GM18519 (cell line): ENCODE results near the gene CAD.
"Not testable (repeated sequence)": the region's sequence is repeated elsewhere in the genome, so short reads cannot be mapped to it uniquely, and the experiment has no call there.

Experiments
- ATAC-seq: cut with Tn5 transposase; IDR thresholded peaks from one replicate; pipeline ENCODE4 v1.9.1; 2021; ENCODE audit warnings: mild to moderate bottlenecking, moderate library complexity; ENCODE audit not compliant: unreplicated experiment, low FRiP score

The CAD gene

DNA sequence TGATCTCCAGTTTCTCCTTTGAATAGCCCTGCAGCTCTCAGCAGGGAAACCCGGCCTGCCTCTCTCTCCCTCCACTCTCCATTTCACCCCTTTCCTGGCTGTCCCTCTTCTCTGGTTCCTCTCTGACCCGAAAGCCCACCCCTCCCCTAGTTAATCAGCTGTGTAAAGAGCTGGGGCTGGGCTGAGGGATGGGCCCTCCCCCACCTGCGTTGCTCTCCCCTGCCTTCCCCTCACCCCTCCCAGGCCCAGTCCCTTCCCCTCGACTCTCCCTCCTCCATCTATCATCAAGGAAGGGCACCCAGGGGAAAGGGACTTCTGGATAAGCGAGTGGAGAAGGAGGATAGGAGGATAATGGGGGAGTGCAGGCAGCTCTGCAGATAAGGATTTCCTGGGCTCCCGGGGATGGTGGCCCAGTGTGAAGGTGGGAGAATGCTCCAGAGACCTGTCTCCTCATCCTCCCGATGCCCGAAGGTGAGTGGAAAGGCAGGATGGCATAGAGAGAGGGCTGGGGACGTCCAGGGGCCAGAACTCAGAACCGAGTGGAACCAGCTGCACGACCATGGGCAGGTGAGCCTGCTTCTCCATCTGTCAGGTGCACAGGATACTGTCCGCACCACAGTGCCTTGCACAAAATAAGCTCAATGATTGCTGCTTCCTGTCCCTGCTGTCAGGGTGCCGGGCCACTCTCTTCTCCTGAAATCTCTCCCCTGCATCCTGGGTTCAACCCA lies 33.6 kb downstream of the CAD start:
- ATAC-seq = no peak

DNA sequence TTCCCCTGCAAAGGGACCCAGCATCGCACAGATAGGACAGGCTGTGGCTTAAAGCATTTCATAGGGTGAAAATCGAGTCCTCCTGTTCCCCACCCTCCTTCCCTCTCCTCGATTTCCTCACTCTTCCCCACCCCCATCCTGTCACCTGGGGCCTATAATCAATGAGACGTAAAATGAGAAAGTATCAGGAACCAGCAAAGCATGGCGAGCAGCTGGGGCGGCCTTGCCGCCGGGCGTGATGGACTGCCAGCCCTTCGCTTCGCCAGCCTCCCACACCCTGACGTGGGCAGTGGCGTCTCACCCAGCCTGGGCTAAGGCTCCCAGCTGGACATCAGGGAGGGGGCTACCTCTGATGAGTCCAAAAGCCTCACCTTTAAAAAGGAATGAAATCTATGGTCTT lies 34.6 kb downstream of the CAD start:
- ATAC-seq = no peak

DNA sequence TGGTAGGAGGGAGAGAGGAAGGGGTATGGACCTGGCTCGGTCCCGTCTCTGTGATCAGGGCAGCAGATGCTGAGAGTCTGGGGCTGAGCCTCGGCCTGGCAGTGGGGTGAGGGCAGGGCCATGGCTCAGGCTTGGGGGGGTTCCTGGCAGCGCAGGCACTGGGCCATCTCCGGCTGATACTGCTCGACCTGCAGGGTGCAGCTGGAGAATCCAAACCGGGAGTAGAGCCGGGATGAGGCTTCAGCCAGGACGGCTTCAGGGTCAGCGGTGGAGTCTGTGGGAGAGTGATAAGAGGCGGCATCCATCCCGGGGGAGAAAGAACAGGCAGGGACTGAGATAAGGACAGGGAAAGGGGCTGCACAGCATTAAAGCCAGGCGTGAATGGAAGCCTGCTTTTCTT lies 38.0 kb downstream of the CAD start:
- no peak for ATAC-seq

DNA sequence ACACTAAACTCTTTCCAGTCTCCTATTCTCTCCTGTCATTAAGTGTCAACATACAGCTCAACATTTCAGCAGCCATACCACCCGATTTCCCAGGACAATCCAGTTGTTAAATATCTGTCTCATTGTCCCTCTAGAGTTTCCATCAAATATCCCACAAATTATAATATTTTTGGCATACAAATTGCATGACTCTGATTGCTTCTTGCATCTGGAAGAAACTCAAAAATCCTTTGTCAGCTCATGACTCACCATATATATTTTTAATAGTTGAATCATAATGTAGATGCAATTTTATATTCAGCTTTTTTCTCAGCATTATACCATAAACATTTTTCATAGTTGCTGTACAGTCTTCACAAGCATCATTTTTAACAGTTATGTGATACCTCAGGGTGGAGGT lies 38.5 kb downstream of the CAD start:
- ATAC-seq = no peak

DNA sequence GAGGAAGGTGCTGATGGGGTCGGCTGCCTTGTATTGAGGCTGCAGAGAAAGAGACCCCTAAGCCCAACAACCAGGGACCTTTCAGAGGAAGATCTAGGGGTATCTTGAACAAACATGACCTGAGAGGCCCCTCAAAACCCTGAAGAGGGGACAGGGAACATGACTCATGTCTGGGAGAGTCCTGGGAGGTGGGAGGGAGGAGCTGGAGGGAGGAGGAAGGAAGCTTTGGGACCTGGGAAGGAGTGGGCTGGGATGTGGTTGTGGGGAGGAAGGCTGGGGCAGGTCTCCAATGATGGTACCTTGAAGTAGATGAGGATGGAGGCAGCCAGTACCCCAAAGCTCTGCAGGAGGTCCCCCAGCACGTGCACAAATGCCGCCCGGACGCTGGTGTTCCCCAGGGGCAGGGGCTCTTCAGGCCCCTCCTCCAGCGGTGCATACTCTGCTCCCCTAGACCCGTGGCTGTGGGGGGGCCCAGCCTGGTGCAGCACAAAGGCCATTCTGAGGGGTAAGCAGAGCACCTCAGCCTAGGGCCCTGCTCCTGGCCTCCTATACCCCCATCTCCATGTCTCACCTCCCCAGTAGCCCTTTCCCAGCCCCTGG lies 39.8 kb downstream of the CAD start:
- ATAC-seq = no peak

DNA sequence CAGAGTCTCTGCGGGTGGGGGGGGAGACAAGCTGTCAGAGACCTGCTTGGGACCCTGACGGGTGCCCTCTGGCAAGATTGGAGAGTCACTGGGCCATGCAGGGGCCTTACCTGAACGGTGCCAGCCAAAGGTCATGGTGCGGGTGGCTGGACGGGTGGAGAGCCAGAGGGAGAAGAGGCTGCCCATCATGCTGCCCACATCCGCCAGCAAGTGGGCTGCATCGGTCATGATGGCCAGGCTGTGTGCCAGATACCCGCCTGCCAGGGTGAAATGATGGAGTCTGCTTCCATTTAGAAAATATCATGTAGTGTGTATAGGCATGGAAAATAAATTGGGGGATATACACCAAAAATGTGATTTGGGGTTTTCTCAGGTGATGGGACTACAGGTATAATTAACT lies 40.9 kb downstream of the CAD start:
- ATAC-seq = no peak

DNA sequence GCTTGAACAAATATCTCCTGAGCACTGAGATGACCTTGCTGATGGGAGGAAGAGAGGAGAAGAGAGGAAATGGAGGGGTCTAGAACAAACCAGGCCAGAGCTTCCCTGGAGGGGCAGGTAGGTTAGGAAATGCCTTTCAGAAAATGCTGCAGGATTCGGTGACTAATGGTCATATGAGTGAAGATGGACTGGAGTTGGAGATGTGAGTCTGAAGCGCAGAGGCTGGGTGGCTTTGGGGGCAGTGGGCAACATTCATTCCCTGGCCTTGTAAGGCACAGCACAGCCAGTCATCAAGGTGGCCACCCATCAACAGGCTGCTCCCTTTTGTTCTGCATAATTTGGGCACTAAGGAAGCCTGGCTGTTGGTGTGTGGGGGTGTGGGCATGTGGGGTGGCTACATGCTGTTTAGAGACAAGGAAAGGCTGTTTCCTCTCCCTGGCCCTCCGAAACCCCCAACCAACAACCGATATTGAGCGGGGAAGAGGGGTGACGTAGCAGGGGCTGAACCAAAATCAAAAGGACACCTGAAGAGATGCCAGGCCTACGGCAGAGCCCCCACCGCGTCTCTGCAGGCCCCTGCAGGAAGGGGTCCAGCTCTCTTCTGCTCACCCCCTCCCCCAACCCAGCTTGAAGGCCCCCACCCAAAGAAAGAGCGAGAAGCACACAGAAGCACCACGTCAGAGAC lies 44.2 kb downstream of the CAD start:
- ATAC-seq = no peak

DNA sequence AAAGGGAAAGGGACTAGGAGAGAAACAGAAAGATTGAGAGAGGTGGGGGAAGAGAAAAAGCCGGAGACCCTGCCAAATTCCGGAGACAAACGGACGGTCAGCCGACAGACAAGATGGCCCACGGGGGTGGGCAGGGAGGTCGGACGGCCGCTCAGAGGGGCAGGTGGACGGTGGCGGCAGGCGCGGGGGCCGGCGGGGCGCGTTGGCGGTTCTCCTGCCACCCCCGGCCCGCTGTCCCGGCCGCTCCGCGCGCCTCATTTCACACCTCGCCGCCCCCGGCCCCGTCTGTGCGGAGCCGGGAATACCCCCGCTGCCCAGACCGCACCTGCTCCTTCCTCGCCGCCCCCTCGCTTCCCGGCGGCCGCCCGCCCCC lies 44.7 kb downstream of the CAD start:
- ATAC-seq = no peak

DNA sequence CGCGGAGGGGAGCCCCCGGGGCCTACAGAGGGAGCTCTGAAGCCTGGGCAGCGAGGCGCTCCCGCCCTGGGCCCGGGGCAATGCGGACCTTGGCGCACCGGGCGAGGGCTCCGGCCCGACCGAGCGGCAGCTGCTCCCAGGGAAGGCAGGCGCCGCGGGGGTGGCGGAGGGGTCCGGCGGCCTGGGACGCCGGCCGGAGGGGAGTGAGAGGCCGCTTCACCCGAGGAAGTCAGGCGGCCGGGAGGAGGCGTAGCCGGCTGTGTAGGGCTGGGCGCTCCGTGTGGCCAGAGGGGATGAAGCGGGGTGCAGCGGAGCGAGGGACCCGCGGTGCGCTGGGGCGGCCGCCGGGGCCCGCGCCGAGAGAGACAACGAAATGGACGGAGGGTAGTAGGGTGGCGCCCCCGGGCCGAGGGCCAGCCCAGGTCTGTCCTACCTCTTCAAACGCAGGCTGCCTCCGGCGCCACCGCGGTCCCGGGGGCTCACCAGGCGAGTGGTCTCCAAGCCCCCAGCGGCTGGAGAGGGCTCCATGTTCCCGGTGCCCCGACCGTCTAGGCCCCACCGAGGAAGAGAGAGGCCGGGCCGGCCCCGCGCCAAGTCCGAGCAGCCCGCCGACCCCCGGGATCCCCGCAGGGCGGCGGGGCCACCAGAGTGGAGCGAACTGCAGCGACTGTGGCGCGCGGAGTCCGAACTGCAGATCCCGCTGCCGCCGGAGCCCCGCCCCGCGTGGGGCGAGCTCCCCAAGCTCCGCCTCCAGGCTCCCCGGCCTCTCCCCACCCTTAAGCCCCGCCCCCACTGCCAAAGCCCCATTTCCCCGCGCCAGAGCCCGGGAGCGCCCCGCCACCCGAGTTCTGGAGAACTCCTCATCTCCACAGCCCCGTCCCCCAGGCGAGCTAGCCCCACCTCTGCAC lies 45.5 kb downstream of the CAD start, which contains the start of gene SLC30A3:
Gene SLC30A3, minus strand, starts transcription at position 669 of the 908 bp plus-strand sequence. Its CDS starts 141 bp downstream, at position 528.
- no peak for ATAC-seq

DNA sequence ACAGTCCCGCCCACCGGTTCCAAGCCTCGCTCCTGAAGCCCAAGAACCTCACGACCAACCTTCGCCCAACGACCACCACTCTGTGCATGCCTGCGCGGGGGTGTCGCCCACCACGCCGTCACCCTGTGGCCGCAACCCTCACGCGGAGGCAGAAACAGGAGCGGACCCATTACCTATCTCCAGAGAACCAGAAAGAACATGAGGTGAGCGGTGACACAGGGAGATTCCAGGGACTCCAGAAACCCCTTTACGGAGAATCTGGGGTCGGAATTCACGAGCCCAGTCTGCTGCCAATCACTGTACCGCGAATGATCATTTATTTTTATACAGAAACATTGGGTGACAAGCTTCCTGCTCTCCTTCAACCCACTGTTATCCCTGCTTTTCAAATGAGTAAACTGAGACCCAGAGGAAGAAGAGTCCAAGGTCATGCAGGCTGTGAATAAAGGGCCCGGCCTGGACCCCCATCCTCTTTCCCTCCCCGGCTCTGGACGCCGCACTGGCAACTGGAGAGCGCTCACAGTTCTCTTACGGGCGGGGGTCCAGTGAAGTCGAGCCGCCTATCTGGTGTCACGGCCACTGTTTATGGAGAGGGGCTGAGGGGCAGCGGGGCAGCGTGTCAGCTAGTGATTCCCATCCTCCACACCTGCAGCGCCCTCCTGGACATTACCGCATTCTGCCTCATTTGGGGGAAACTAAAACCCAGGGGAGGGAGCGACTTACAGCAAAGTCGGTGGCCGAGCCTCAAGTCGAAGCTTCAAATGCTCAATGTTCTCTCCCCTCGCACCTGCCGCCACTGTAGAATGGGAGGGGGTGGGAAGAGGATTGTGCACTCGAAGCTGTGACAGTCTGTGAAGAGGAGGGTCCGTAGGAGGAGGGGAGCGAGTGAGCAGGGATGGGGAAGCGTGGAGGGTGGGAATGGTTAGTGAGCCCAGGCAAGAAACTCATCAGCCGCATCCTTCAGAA lies 46.4 kb downstream of the CAD start:
- no peak for ATAC-seq

DNA sequence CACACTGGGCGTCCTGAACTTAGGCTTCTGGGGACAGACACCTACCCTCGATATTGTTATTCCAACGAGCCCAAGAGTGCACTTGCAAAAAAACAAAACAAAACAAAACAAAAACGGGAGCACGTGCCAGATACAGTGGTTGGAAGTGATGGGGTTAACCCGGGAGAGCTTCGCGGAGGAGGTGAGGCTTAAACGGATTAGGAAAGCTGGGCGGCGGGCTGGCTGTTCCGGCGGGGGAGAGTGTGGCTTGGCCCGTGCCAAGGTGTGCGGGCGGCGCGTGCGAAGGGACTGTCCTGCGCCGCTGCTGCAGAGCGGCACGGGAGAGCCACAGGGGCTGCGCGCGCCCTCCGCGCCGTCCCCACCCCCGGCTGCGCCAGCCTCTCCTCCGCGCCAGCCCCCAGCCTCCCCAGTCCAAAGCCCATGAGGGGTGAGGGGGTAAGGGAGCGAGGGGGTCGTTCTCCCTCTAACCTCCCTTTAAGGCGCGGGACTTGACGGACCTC lies 47.1 kb downstream of the CAD start:
- no peak for ATAC-seq

DNA sequence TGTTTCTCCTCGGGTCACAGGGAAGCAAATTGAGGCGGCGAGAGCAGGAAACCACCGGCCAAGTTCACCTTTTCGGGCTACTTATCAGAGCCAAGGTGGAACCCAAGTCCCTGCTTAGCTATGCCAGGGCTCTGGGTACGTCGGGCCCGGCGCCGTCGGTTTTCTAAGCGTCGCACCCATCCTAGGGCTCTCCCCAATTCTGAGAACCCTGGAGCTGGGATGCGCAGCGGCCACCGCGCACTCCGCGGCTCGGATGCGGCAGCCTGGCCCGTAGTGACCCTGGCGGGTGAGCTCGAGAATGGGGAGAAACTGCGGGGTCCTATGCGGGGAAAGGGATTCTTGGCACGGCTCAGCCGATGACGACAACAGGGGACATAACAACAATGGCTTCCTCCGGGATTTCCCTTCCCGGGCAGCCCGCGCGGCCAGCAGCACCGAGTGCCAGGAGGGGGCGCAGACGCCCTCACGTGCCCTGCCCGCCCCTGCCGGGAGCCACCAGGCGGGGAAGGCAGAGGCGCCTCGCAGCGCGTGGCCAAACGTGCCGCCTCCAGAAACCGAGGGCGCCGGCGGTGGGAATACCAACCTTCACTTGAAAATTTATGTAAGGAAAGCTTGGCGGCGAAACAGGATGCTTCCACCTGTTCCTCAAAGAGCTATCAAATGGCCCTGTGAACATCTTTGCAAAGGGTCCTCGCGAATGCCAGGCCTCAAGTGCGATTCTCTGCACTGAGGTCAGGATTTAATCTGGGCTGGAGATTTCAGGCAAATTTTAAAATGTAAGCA lies 47.8 kb downstream of the CAD start:
- ATAC-seq = no peak

DNA sequence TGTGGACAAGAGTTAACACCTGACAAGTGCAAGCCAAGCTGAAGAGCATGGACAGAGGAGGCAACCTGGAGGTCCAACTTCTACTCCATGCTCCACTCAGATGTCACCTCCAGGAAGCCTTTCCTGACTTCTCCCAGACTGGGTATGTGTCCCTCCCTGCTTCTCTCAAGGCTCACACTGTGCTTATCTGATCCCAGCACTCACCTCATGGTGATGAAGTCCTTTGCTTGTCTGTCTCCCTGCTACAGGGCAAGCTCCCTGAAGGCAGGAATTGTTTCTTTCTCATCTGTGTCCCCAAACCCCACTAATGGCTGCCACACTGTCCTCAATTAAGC lies 48.3 kb downstream of the CAD start:
- ATAC-seq = no peak

DNA sequence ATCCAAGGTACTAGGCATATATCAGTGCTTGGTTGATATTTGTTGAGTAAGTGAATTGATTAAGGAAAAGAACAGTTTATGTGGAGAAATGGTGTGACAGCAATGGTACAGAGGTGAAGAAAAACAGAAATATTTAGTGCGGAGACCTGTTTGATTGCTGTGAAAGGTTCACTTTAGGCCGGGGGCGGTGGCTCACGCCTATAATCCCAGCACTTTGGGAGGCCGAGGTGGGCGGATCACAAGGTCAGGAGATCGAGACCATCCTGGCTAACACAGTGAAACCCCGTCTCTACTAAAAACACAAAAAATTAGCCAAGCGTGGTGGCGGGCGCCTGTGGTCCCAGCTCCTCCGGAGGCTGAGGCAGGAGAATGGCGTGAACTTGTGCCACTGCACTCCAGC lies 51.1 kb downstream of the CAD start:
- not testable (repeated sequence) for ATAC-seq

DNA sequence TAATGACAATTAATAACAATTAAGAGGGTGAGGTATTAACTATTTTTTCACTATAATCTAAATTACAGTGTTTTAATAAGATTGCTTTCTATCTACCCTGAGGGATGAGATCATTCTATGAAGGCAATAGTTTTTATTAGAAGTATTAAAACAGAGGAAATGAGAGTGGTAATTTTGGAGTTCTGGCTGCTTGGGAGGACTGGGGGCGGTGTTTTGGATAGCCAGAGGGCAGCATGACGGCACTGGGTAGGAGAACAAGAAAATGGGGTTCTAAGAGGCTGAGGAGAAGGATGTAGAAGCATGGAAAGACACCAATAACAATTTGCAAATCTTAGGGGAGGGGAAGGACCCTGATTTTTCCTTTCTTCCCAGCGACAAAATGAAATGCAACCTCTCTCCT lies 53.0 kb downstream of the CAD start:
- ATAC-seq = no peak

DNA sequence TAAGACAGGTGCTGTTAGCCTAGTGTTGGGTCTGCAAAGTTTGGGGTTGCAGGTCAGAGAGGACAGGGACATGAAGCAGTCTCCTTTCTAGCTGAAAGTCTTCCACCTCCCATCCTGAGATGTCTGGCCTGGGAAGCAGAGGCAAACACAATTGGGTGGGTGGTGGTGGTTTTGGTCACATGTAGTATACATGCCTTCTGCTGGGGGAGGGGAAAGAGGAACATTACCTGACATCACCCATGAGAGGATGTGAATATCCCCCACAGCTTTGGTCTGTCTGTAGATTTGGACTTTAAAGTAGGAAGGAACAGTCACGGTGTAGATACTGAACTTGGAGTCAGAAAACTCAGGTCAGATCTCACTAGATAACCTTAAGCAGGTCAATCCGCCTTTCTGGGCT lies 53.5 kb downstream of the CAD start:
- no peak for ATAC-seq

DNA sequence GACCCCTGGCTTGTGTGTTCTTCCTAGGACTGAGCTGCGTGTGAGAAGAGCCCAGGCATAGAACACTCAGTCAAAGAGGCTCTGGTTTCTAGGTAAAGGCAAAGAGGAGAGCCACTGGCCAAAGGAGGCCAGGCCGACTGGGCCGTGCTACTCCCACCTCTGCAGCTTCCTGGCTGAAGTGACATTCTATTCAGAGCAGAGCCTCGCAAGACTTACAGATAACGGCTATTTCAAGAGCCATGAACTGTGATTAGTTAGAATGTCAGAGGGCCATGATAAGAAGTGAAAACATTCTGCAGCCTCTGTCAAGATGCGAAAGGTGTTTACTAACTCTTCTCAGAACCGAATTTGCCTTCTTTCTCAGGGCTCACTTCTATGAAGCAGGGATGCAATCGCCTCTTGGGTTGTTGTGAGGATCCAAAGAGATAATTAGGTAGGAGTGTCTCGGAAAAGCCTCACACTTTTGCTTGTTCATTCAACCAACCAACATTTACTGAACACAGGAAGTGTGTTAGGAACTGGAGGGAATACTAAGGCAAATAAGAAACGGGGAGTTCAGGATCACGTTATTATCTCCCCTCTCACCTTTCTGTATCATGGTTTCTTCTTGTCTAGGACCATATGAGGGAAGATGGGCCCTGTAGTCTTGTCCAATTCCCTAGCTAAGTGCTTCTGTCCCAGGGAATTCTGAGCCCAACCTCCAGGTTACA lies 54.6 kb downstream of the CAD start:
- no peak for ATAC-seq
